Keratinocyte (primary cell): ENCODE measurements around the gene DENND1C. TPM values are rescaled to one million over a fixed set of nuclear protein-coding genes. Genes with fewer than 3 reads are reported as not detected.

Experiments
- DNase-seq: peaks from one replicate; pipeline ENCODE4 v3.0.0-alpha.2; 2011; ENCODE audit warnings: low read depth, missing footprints, low spot score
- FAIRE-seq: peaks from 2 replicates; lab custom pipeline; 2011; peaks lifted over from hg19 to GRCh38; lab: Jason Lieb, UNC
- H2AFZ ChIP-seq: 2 replicates; pipeline ENCODE4 v1.6.0; 2012; ENCODE audit warnings: low read length, control low read depth, inconsistent platforms; ENCODE audit not compliant: control insufficient read depth
- H3K27ac ChIP-seq: 2 replicates; pipeline ENCODE4 v1.5.1; 2011; ENCODE audit warnings: low read length; ENCODE audit not compliant: control insufficient read depth, insufficient read depth
- H3K27me3 ChIP-seq: 3 replicates; pipeline ENCODE4 v1.6.0; 2011; ENCODE audit warnings: low read length; ENCODE audit not compliant: control insufficient read depth, insufficient read depth; ENCODE audit errors: extremely low read depth
- H3K36me3 ChIP-seq, 2 experiments: 2 replicates in 1 of 2; 3 replicates in 1 of 2; pipeline ENCODE4 v1.5.1; 2011; ENCODE audit warnings: low read length in 2 of 2, mild to moderate bottlenecking in 1 of 2; ENCODE audit not compliant: control insufficient read depth in 2 of 2, insufficient read depth in 2 of 2; ENCODE audit errors: extremely low read depth in 1 of 2
- H3K4me1 ChIP-seq: 3 replicates; pipeline ENCODE4 v1.5.1; 2011; ENCODE audit warnings: low read length; ENCODE audit not compliant: control insufficient read depth, insufficient read depth; ENCODE audit errors: extremely low read depth
- H3K4me2 ChIP-seq: 3 replicates; pipeline ENCODE4 v1.6.0; 2011; ENCODE audit warnings: low read depth, low read length; ENCODE audit not compliant: control insufficient read depth, insufficient read depth; ENCODE audit errors: extremely low read depth
- H3K4me3 ChIP-seq, 3 experiments: fragments of 200-600 bp in 1 of 3; sonication (generic) in 1 of 3; 2 replicates in 2 of 3; 3 replicates in 1 of 3; pipeline ENCODE4 v1.5.1; 2011 to 2016; ENCODE audit warnings: low read length in 3 of 3, mild to moderate bottlenecking in 3 of 3, control low read depth in 2 of 3, inconsistent platforms in 1 of 3, low read depth in 1 of 3, mixed read lengths in 1 of 3, mixed run types in 1 of 3, moderate library complexity in 1 of 3; ENCODE audit not compliant: control insufficient read depth in 2 of 3, insufficient read depth in 2 of 3; ENCODE audit errors: extremely low read depth in 1 of 3
- H3K79me2 ChIP-seq: 2 replicates; pipeline ENCODE4 v1.6.0; 2012; ENCODE audit warnings: low read length; ENCODE audit not compliant: control insufficient read depth, insufficient read depth
- H3K9ac ChIP-seq: 3 replicates; pipeline ENCODE4 v1.6.0; 2011; ENCODE audit warnings: low read length; ENCODE audit not compliant: control insufficient read depth, insufficient read depth; ENCODE audit errors: extremely low read depth
- H3K9me1 ChIP-seq: 3 replicates; pipeline ENCODE4 v1.6.0; 2011; ENCODE audit warnings: low read length; ENCODE audit not compliant: control insufficient read depth, insufficient read depth; ENCODE audit errors: extremely low read depth
- H3K9me3 ChIP-seq: 2 replicates; pipeline ENCODE4 v1.5.1; 2012; ENCODE audit warnings: low read depth, low read length; ENCODE audit not compliant: control insufficient read depth
- H4K20me1 ChIP-seq: 3 replicates; pipeline ENCODE4 v1.6.0; 2011; ENCODE audit warnings: low read length; ENCODE audit not compliant: control insufficient read depth, insufficient read depth; ENCODE audit errors: extremely low read depth
- CTCF ChIP-seq, 3 experiments: IDR thresholded peaks in 1 of 3; conservative IDR thresholded peaks in 1 of 3; optimal IDR thresholded peaks in 1 of 3; 2 replicates in 2 of 3; 3 replicates in 1 of 3; pipeline versions ENCODE3 to v1.5.1; 2011; ENCODE audit warnings: low read length in 3 of 3, mild to moderate bottlenecking in 3 of 3, moderate library complexity in 2 of 3, control low read depth in 1 of 3, inconsistent platforms in 1 of 3; ENCODE audit not compliant: insufficient read depth in 2 of 3; ENCODE audit errors: extremely low read depth in 1 of 3
- EZH2 ChIP-seq: IDR thresholded peaks from one replicate; pipeline ENCODE4 v1.6.1; 2012; ENCODE audit warnings: inconsistent platforms, mild to moderate bottlenecking, low read length, moderate library complexity
- dilution Hi-C: fragments of 300-500 bp; cut with MboI; formaldehyde crosslinking; loops from one replicate; pipeline ENCODE4 v1.7.0; 2020; ENCODE audit warnings: low sequenced_read_pairs; ENCODE audit not compliant: extremely low pct_ligation_motif_present
- polyA plus RNA-seq, 5 experiments: library from polyadenylated mRNA; depleted of rRNA in 3 of 5; stranded (reverse) in 3 of 5; stranded (forward) in 1 of 5; unstranded in 1 of 5; fragments of >200 nt; gene quantifications; 1 replicate in 1 of 5; 2 replicates in 3 of 5; 3 replicates in 1 of 5; pipeline versions ENCODE4 v1.2.1 to v1.2.3, GENCODE V29; 2011 to 2012; ENCODE audit warnings: missing spikeins in 2 of 5, low read depth in 1 of 5, low replicate concordance in 1 of 5

DENND1C gene
- polyA plus RNA-seq, 1 donor (not counting 4 experiments of a cell fraction or from before 2014, with no cell fraction given) = 0.09 TPM

GRCh38 chr19:6459262-6460098 is 22.1 kb downstream of the DENND1C start, which contains the start of gene SLC25A23:
SLC25A23 (minus strand) TSS chr19:6459792; CDS start chr19:6459628, 164 bp downstream.
- H2AFZ ChIP-seq = peak within 1 kb of the TSS; percentile 98
- H3K27ac ChIP-seq = peak within 1 kb of the TSS; percentile 80
- no peaks in the 10 kb centered on the region for H4K20me1 ChIP-seq
- peak within 1 kb of the TSS; percentile 73 for H3K9ac ChIP-seq
- H3K9me1 ChIP-seq = no peaks in the 10 kb centered on the region
- DNase-seq (no peak), FAIRE-seq (no peak)
- dilution Hi-C loops = no loop called here
- H3K4me1 ChIP-seq = peaks cover 10% of the 10 kb centered on the region
- H3K27me3 ChIP-seq = no peaks in the 10 kb centered on the region
- H3K4me3 ChIP-seq = peak within 1 kb of the TSS; percentile 64 to 79 (median 74)
- TF ChIP-seq CTCF (optimal IDR thresholded peaks at IDR 0.05 in 1 of 3, IDR thresholded peaks at IDR 0.05 in 1 of 3, conservative IDR thresholded peaks at IDR 0.05 in 1 of 3; ENCODE audit: extremely low read depth in 1 of 3, insufficient read depth in 2 of 3, low read length in 3 of 3) = no peak
- TF ChIP-seq EZH2 = no peak
- H3K4me2 ChIP-seq = peak within 1 kb of the TSS; percentile 98
- H3K79me2 ChIP-seq = no peaks in the 10 kb centered on the region
- H3K9me3 ChIP-seq = peaks cover under 1% of the 10 kb centered on the region
- H3K36me3 ChIP-seq = peaks cover 3% of the 10 kb centered on the region in 2 experiments

DNA sequence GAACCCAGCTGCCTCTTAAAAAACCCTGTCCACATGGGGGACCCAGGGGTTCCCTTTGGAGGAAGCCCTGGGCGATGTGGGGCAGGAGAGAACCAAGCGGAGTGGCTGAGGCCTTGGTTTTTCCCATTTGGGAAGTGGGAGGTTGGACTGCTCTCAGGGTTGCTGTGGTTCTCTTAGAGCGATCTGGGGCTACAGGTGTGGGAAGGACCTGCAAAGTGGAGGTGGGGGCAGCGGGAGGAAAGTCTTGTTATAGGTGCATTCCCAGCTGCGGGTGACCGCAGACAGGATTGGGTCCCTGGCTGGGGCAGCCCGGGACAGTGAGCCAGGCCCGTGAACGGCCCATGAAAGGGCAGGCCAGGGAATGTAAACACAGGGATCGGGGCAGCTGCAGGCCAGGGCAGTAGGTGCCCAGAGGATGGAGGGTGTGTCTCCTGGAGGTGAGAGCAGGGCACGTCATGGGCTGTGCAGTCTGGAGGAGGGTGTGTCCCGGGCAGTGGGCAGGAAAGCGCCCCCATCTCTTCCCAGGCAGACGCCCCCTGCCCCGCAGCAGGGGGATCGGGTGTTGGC is 22.8 kb downstream of the DENND1C start:
- no peaks in the 10 kb centered on the region for H3K79me2 ChIP-seq
- peak overlapping the region; percentile 98 for H2AFZ ChIP-seq
- H3K4me1 ChIP-seq = peaks cover 10% of the 10 kb centered on the region
- H3K4me2 ChIP-seq = peak overlapping the region; percentile 98
- no peak for FAIRE-seq
- no peak for DNase-seq
- H3K9me3 ChIP-seq = peaks cover 6% of the 10 kb centered on the region
- H3K36me3 ChIP-seq = peaks cover 6 to 8% of the 10 kb centered on the region in 2 experiments
- no peak overlapping the region for H3K27ac ChIP-seq
- peak overlapping the region; percentile 59 for H3K9ac ChIP-seq
- dilution Hi-C loops = no loop called here
- peak overlapping the region; percentile 64 to 79 (median 74) for H3K4me3 ChIP-seq
- H3K9me1 ChIP-seq = no peaks in the 10 kb centered on the region
- H3K27me3 ChIP-seq = no peaks in the 10 kb centered on the region
- no peaks in the 10 kb centered on the region for H4K20me1 ChIP-seq
- TF ChIP-seq EZH2 (no peak), CTCF (optimal IDR thresholded peaks at IDR 0.05 in 1 of 3, IDR thresholded peaks at IDR 0.05 in 1 of 3, conservative IDR thresholded peaks at IDR 0.05 in 1 of 3; ENCODE audit: extremely low read depth in 1 of 3, insufficient read depth in 2 of 3, low read length in 3 of 3) (no peak)
